Measurements from ENCODE around the gene PC. TPM values are rescaled to one million over a fixed set of nuclear protein-coding genes. Genes with fewer than 3 reads are reported as not detected.

PC gene
- total and polyA plus RNA-seq, 2 donors (not counting 3 experiments of a cell fraction or from before 2014, with no cell fraction given), result 5.5 to 17.5 TPM

DNA sequence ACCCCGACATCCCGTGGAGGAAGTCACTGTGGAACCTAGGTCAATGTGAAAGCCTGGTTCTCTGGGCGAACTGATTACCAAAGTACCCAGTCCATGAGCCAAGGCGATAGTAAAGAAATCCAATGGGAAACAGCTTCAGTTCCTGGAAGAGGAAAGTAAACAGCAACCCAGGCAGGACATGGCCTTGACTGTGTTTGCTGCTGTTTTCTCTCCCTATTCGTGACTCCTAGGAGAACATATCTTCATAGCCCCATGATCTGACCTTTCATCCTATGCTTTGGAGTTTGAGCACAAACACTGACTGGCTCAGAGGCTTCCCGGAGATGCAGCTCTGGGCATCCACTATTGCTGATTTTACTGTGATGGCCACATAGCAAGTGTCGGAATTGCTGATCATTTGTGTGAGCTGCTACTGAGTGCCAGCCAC is 56.2 kb downstream of the PC start:
- POLR2A ChIA-PET, result no interaction called here
- no peak for TF ChIP-seq MYC (IDR thresholded peaks at IDR 0.05; ENCODE audit: low read depth, low read length)
- TF ChIP-seq, protein P1, sequence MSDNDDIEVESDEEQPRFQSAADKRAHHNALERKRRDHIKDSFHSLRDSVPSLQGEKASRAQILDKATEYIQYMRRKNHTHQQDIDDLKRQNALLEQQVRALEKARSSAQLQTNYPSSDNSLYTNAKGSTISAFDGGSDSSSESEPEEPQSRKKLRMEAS (IDR thresholded peaks at IDR 0.05; ENCODE audit: insufficient read depth, insufficient read length), result no peak
- TF ChIP-seq POLR2AphosphoS5 (IDR thresholded peaks at IDR 0.05; ENCODE audit: insufficient read depth, low read depth, low read length), result no peak
- no peak for TF ChIP-seq POLR2A (IDR thresholded peaks at IDR 0.05; ENCODE audit: low read depth, low read length)
- no peak for TF ChIP-seq GATA2 (IDR thresholded peaks at IDR 0.05; ENCODE audit: insufficient read depth, insufficient read length, low read depth, low read length)
- TF ChIP-seq JUN (IDR thresholded peaks at IDR 0.05; ENCODE audit: borderline replicate concordance, insufficient read depth, insufficient read length, low read depth), result no peak
- Histone ChIP-seq H3K27ac (ENCODE audit: insufficient read depth, low read depth, low read length) (no peak overlapping the region), H3K4me1 (ENCODE audit: control insufficient read depth, extremely low read depth, insufficient read depth, low read length) (peaks cover 5% of the 10 kb centered on the region), H3K9me3 (replicated peaks; ENCODE audit: control insufficient read depth, insufficient read depth, low read length) (no peaks in the 10 kb centered on the region), H3K27me3 (ENCODE audit: control insufficient read depth in 2 of 2, insufficient read depth in 2 of 2, low read length in 2 of 2) (no peaks in the 10 kb centered on the region), H3K4me3 (replicated peaks in 1 of 3; ENCODE audit: insufficient read depth in 1 of 3, low read depth in 1 of 3, low read length in 3 of 3) (no peak overlapping the region), H4K20me1 (replicated peaks; ENCODE audit: control insufficient read depth, extremely low read depth, insufficient read depth, low read length) (no peaks in the 10 kb centered on the region), H3K9me1 (replicated peaks; ENCODE audit: control insufficient read depth, extremely low read depth, insufficient read depth, low read length) (no peaks in the 10 kb centered on the region), H3K4me2 (ENCODE audit: insufficient read depth, low read length) (no peak overlapping the region), H3K36me3 (ENCODE audit: control insufficient read depth in 2 of 2, extremely low read depth in 1 of 2, insufficient read depth in 2 of 2, low read length in 2 of 2) (no peaks in the 10 kb centered on the region), H3K9ac (replicated peaks; ENCODE audit: extremely low read depth, insufficient read depth, low read length) (no peak overlapping the region), H2AFZ (ENCODE audit: low read depth, low read length) (no peak overlapping the region), H3K79me2 (ENCODE audit: control insufficient read depth, insufficient read depth, low read length) (no peaks in the 10 kb centered on the region)
- intact Hi-C loops (cut with micrococcal nuclease) (no loop called here), dilution Hi-C loops (cut with MboI; ENCODE audit: extremely low pct_ligation_motif_present, low sequenced_read_pairs) (no loop called here)
- FAIRE-seq, result no peak
- CTCF ChIA-PET, result interaction anchor here (0.7 to 1.8 kb wide), 4 partner anchors 8 to 516 kb away, joined by 3 to 6 read pairs (median 3); no protein-coding TSS in a partner anchor
- DNase-seq (ENCODE audit: low read depth, low spot score), result no peak
- no TSS peak for BruUV-seq (replicated peaks)

DNA sequence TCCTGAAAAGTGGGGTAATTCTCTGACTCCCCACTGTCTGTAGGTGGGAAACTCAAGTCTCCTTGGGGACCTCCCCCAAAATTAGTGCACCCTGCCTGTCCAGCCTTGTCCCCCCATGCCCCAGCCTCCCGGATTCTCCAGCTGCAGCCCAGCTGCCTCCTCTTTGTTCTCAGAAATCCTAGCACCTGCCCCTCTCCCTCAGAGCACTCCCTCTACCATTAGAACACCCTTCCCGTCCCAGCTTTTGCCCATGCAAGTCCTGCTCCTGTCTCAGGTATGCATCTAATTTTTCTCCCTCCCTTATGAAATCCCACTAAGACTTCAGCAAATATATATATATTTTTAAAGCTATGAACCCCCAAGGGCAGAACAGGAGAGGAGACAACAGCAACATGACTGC is 64.0 kb downstream of the PC start:
- Histone ChIP-seq H3K27me3 (ENCODE audit: control insufficient read depth in 2 of 2, insufficient read depth in 2 of 2, low read length in 2 of 2) (no peaks in the 10 kb centered on the region), H3K4me2 (ENCODE audit: insufficient read depth, low read length) (no peak overlapping the region), H3K27ac (ENCODE audit: insufficient read depth, low read depth, low read length) (no peak overlapping the region), H3K36me3 (ENCODE audit: control insufficient read depth in 2 of 2, extremely low read depth in 1 of 2, insufficient read depth in 2 of 2, low read length in 2 of 2) (no peaks in the 10 kb centered on the region), H3K79me2 (ENCODE audit: control insufficient read depth, insufficient read depth, low read length) (no peaks in the 10 kb centered on the region), H2AFZ (ENCODE audit: low read depth, low read length) (no peak overlapping the region), H4K20me1 (replicated peaks; ENCODE audit: control insufficient read depth, extremely low read depth, insufficient read depth, low read length) (no peaks in the 10 kb centered on the region), H3K9me3 (replicated peaks; ENCODE audit: control insufficient read depth, insufficient read depth, low read length) (no peaks in the 10 kb centered on the region), H3K9me1 (replicated peaks; ENCODE audit: control insufficient read depth, extremely low read depth, insufficient read depth, low read length) (no peaks in the 10 kb centered on the region), H3K4me3 (replicated peaks in 1 of 3; ENCODE audit: insufficient read depth in 1 of 3, low read depth in 1 of 3, low read length in 3 of 3) (no peak overlapping the region), H3K4me1 (ENCODE audit: control insufficient read depth, extremely low read depth, insufficient read depth, low read length) (peaks cover 7% of the 10 kb centered on the region), H3K9ac (replicated peaks; ENCODE audit: extremely low read depth, insufficient read depth, low read length) (no peak overlapping the region)
- no TSS peak for BruUV-seq (replicated peaks)
- ChIA-PET CTCF (interaction anchor here (0.6 to 3.5 kb wide), 4 partner anchors 8 to 41 kb away, joined by 3 to 18 read pairs (median 6); no protein-coding TSS in a partner anchor), POLR2A (no interaction called here)
- no peak for TF ChIP-seq FOS (IDR thresholded peaks at IDR 0.05; ENCODE audit: borderline replicate concordance, insufficient read depth, low read length)
- no peak for TF ChIP-seq JUN (IDR thresholded peaks at IDR 0.05; ENCODE audit: borderline replicate concordance, insufficient read depth, insufficient read length, low read depth)
- no peak for TF ChIP-seq POLR2A (IDR thresholded peaks at IDR 0.05; ENCODE audit: low read depth, low read length)
- TF ChIP-seq, protein P1 (IDR thresholded peaks at IDR 0.05; ENCODE audit: insufficient read depth, insufficient read length), result no peak
- TF ChIP-seq POLR2AphosphoS5 (IDR thresholded peaks at IDR 0.05; ENCODE audit: insufficient read depth, low read depth, low read length), result no peak
- TF ChIP-seq, protein P2, sequence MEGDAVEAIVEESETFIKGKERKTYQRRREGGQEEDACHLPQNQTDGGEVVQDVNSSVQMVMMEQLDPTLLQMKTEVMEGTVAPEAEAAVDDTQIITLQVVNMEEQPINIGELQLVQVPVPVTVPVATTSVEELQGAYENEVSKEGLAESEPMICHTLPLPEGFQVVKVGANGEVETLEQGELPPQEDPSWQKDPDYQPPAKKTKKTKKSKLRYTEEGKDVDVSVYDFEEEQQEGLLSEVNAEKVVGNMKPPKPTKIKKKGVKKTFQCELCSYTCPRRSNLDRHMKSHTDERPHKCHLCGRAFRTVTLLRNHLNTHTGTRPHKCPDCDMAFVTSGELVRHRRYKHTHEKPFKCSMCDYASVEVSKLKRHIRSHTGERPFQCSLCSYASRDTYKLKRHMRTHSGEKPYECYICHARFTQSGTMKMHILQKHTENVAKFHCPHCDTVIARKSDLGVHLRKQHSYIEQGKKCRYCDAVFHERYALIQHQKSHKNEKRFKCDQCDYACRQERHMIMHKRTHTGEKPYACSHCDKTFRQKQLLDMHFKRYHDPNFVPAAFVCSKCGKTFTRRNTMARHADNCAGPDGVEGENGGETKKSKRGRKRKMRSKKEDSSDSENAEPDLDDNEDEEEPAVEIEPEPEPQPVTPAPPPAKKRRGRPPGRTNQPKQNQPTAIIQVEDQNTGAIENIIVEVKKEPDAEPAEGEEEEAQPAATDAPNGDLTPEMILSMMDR (IDR thresholded peaks at IDR 0.05; ENCODE audit: extremely low read depth in 1 of 2, insufficient read depth in 1 of 2, low read depth in 1 of 2, low read length in 2 of 2), result no peak
- TF ChIP-seq EZH2 (IDR thresholded peaks at IDR 0.05; ENCODE audit: borderline replicate concordance, low read depth, low read length, severe bottlenecking), result no peak
- TF ChIP-seq MYC (IDR thresholded peaks at IDR 0.05; ENCODE audit: low read depth, low read length), result no peak
- TF ChIP-seq GATA2 (IDR thresholded peaks at IDR 0.05; ENCODE audit: insufficient read depth, insufficient read length, low read depth, low read length), result no peak
- FAIRE-seq, result no peak
- dilution Hi-C loops (cut with MboI; ENCODE audit: extremely low pct_ligation_motif_present, low sequenced_read_pairs), result no loop called here
- intact Hi-C loops (cut with micrococcal nuclease), result no loop called here
- DNase-seq (ENCODE audit: low read depth, low spot score), result no peak

Data from endothelial cell of umbilical vein (primary cell).